T-cell (primary cell): ENCODE data around the gene CFAP54. TPM values are rescaled to one million over a fixed set of nuclear protein-coding genes. Genes with fewer than 3 reads are reported as not detected.

ENCODE experiments used
- ATAC-seq, 4 experiments: fragments of 200-7000 bp in 3 of 4; fragments of 150-1000 bp in 1 of 4; cut with Tn5 transposase; replicated peaks in 1 of 4; 1 replicate in 3 of 4; 2 replicates in 1 of 4; pipeline ENCODE4 v1.10.0; 2021; ENCODE audit warnings: moderate library complexity in 3 of 4, mild to moderate bottlenecking in 2 of 4, moderate number of reproducible peaks in 1 of 4
- CTCF ChIA-PET, 2 donors: fragments of 300-600 bp; sonication (Branson Sonifier 250); formaldehyde crosslinking; loops; one replicate each; lab custom pipeline; 2022; ENCODE audit warnings: antibody characterized with exemption in 2 of 2; lab: Charles Lee
- POLR2A ChIA-PET, 2 donors: fragments of 300-600 bp; sonication (Branson Sonifier 250); formaldehyde crosslinking; loops; one replicate each; lab custom pipeline; 2022; ENCODE audit warnings: antibody characterized with exemption in 2 of 2; lab: Charles Lee
- DNase-seq, 35 experiments: peaks; one replicate each; pipeline versions ENCODE4 v3.0.0 to v3.0.0-alpha.2; 2013 to 2023
- H3K27ac ChIP-seq: one replicate; pipeline ENCODE4 v1.5.1; 2013; ENCODE audit warnings: low read length
- H3K27me3 ChIP-seq, 2 experiments: replicated peaks in 1 of 2; 1 replicate in 1 of 2; 2 replicates in 1 of 2; pipeline versions ENCODE4 v1.6.1 to v1.7.0; 2013; ENCODE audit warnings: low read length in 1 of 2, mixed read lengths in 1 of 2; ENCODE audit not compliant: control insufficient read depth in 2 of 2, insufficient read depth in 2 of 2; ENCODE audit errors: extremely low read depth in 1 of 2
- H3K36me3 ChIP-seq, 2 donors: 1 replicate in 1 of 2; 2 replicates in 1 of 2; pipeline versions ENCODE4 v1.6.1 to v1.7.0; 2013; ENCODE audit warnings: low read length in 1 of 2; ENCODE audit not compliant: control insufficient read depth in 2 of 2, insufficient read depth in 1 of 2; ENCODE audit errors: extremely low read depth in 1 of 2
- H3K4me1 ChIP-seq, 2 experiments: 1 replicate in 1 of 2; 2 replicates in 1 of 2; pipeline versions ENCODE4 v1.6.1 to v1.7.0; 2013; ENCODE audit warnings: low read length in 2 of 2, mixed read lengths in 1 of 2; ENCODE audit not compliant: insufficient read depth in 2 of 2, control insufficient read depth in 1 of 2; ENCODE audit errors: extremely low read depth in 1 of 2
- H3K4me3 ChIP-seq, 2 donors: 1 replicate in 1 of 2; 2 replicates in 1 of 2; pipeline versions ENCODE4 v1.5.1 to v1.7.0; 2013; ENCODE audit warnings: mild to moderate bottlenecking in 2 of 2, low read length in 1 of 2, moderate library complexity in 1 of 2; ENCODE audit not compliant: control insufficient read depth in 1 of 2; ENCODE audit errors: extremely low read depth in 1 of 2
- H3K9me3 ChIP-seq: 2 replicates; pipeline ENCODE4 v1.7.0; 2013
- H3K27ac Mint-ChIP-seq, 2 donors: one replicate each; pipeline ENCODE4 v1.8.0; 2020 to 2021; ENCODE audit warnings: mild to moderate bottlenecking in 2 of 2, mixed read lengths in 2 of 2
- H3K27me3 Mint-ChIP-seq, 2 donors: one replicate each; pipeline ENCODE4 v1.8.0; 2021 to 2022; ENCODE audit warnings: mixed read lengths in 2 of 2
- H3K36me3 Mint-ChIP-seq: one replicate; pipeline ENCODE4 v1.8.0; 2021; ENCODE audit warnings: mixed read lengths
- H3K4me1 Mint-ChIP-seq, 3 donors: one replicate each; pipeline ENCODE4 v1.8.0; 2020 to 2022; ENCODE audit warnings: mixed read lengths in 3 of 3, mild to moderate bottlenecking in 1 of 3
- H3K4me3 Mint-ChIP-seq, 3 donors: one replicate each; pipeline ENCODE4 v1.8.0; 2020 to 2022; ENCODE audit warnings: mild to moderate bottlenecking in 3 of 3, mixed read lengths in 3 of 3, moderate library complexity in 3 of 3
- H3K9me3 Mint-ChIP-seq, 3 donors: one replicate each; pipeline ENCODE4 v1.8.0; 2020 to 2022; ENCODE audit warnings: mixed read lengths in 3 of 3
- WGBS: methylation state at CpG from one replicate; pipeline ENCODE4 v1.1.5; 2013; ENCODE audit warnings: missing lambda C conversion rate; ENCODE audit not compliant: insufficient coverage; 5-methylcytosine and 5-hydroxymethylcytosine counted together
- total RNA-seq, 35 experiments: library from RNA in 6 of 35; stranded (reverse) in 6 of 35; fragments of 120-200 nt in 1 of 35; gene quantifications; one replicate each; pipeline versions ENCODE4 v1.2.1 to v1.2.4 and lab custom pipeline; 2013 to 2026

CFAP54 gene
- total RNA-seq, 5 donors from 2014 or later (not counting 1 experiment from before 2014, with no cell fraction given), result 0.47 to 0.95 (median 0.90) TPM

DNA sequence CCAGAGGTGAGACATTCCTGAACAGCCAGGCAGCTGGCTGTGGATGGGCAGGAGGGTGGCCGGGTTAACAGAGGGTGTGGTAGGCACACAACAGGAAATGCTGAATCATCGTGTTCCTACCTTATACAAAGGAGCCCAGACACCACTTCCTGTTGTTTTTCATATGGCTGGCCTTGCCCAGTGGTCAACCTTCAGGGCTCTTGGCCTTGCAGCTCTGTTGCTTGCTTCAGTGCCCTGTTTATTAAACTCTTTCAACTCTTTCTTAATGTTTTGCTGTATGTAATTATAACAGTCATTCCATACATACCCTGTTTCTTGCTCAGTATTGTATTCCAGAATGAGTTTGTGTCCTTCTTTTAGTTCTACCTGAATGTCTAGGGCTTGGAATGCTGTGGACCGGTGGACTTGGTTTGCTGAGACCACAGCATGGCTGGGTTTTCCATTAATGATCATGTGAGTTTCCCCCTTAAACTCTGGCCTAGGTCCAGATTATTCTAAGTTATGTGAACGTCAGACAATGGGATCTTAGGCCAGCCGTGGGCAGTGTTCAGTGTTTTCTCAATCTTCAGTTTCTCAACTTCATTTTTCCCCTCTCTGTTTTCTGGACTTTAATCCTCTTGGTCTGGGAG is 11.9 kb downstream of the CFAP54 start:
- POLR2A ChIA-PET, result interaction anchor here in 1 of 2 donors (0.9 to 1.1 kb wide), 3 partner anchors 12 to 102 kb away, joined by 3 to 5 read pairs (median 4); partner anchors contain the start of gene CFAP54
- Mint-ChIP-seq H3K36me3 (no peaks in the 10 kb centered on the region), H3K27me3 (no peaks in the 10 kb centered on the region), H3K4me3 (peak overlapping the region; percentile 26 to 46 (median 43)), H3K4me1 (peaks cover 45 to 58% (median 52%) of the 10 kb centered on the region in 3 donors), H3K9me3 (no peaks in the 10 kb centered on the region), H3K27ac (peak overlapping the region; percentile 95 to 98)
- H3K9me3 ChIP-seq, result no peaks in the 10 kb centered on the region
- peak in 14 of 35 experiments; percentile 4 to 65 (median 18) for DNase-seq
- peaks cover 16 to 21% of the 10 kb centered on the region in 2 experiments for H3K4me1 ChIP-seq
- ATAC-seq, result peak; percentile 67 to 93 (median 86)
- no peak overlapping the region for H3K4me3 ChIP-seq
- H3K27ac ChIP-seq, result peak overlapping the region; percentile 80
- no peaks in the 10 kb centered on the region for H3K27me3 ChIP-seq
- 22% methylated on average over 3 of the region's 5 CpGs for WGBS
- CTCF ChIA-PET, result interaction anchor here (0.6 to 1.7 kb wide), 4 partner anchors 14 to 422 kb away, joined by 3 to 5 read pairs (median 4); no protein-coding TSS in a partner anchor
- H3K36me3 ChIP-seq, result no peaks in the 10 kb centered on the region

DNA sequence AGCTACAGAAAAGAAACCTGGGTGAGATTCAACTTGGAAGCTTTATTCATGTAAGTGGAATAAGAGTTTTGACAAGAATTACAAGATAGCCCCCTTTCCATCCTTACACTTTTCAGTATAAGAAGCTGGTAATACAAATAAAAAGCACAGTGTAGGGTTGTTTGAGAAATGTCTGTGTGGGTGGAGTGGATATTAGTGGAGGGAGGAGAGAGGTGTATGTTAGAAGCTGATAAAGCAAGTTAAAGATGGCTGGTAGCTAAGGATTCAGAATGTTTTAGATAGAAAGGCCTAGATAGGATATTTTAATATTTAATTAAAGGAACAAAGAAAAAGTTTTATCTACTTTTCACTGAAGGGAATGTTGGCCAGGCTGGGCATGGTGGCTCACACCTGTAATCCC is 12.5 kb downstream of the CFAP54 start:
- Mint-ChIP-seq H3K27ac (peak overlapping the region; percentile 95 to 98), H3K4me3 (peak overlapping the region in 1 of 3 donors; percentile 43), H3K4me1 (peaks cover 39 to 51% (median 49%) of the 10 kb centered on the region in 3 donors), H3K27me3 (no peaks in the 10 kb centered on the region), H3K9me3 (no peaks in the 10 kb centered on the region), H3K36me3 (no peaks in the 10 kb centered on the region)
- ATAC-seq (no peak), DNase-seq (no peak)
- CTCF ChIA-PET, result interaction anchor here (0.6 to 1.7 kb wide), 4 partner anchors 15 to 423 kb away, joined by 3 to 5 read pairs (median 4); no protein-coding TSS in a partner anchor
- Histone ChIP-seq H3K27ac (peak overlapping the region; percentile 80), H3K27me3 (no peaks in the 10 kb centered on the region), H3K4me1 (peaks cover 16 to 20% of the 10 kb centered on the region in 2 experiments), H3K4me3 (no peak overlapping the region), H3K36me3 (no peaks in the 10 kb centered on the region), H3K9me3 (no peaks in the 10 kb centered on the region)
- POLR2A ChIA-PET, result interaction anchor here in 1 of 2 donors (0.9 to 1.1 kb wide), 3 partner anchors 12 to 103 kb away, joined by 3 to 5 read pairs (median 4); partner anchors contain the start of gene CFAP54

DNA sequence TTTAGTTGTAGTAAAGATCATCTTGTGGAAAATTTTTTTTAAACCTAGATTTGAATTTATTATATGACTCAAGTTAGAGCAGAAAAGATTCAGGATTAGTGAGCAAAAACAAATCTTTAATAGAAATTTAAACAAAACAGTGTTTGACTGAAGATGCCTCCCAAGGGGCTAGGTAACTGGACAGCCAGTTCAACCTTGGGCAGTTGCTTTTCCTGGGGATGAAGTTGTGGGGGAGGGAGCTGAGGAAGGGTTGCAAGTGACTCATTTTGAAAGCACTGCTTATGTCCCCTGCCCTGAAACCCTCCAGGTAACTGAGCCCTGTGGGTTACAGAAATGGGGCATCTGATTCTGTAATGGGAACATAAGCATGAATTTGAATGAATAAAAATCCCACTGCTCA is 13.1 kb downstream of the CFAP54 start:
- Mint-ChIP-seq H3K4me3 (peak overlapping the region in 1 of 3 donors; percentile 13), H3K4me1 (peaks cover 39 to 47% (median 44%) of the 10 kb centered on the region in 3 donors), H3K9me3 (no peaks in the 10 kb centered on the region), H3K36me3 (no peaks in the 10 kb centered on the region), H3K27ac (peak overlapping the region; percentile 92 to 93), H3K27me3 (no peaks in the 10 kb centered on the region)
- Histone ChIP-seq H3K4me1 (peaks cover 16 to 20% of the 10 kb centered on the region in 2 experiments), H3K9me3 (no peaks in the 10 kb centered on the region), H3K4me3 (no peak overlapping the region), H3K36me3 (no peaks in the 10 kb centered on the region), H3K27ac (peak overlapping the region; percentile 80), H3K27me3 (no peaks in the 10 kb centered on the region)
- DNase-seq (peak in 1 of 35 experiments; percentile 22), ATAC-seq (no peak)
- ChIA-PET POLR2A (interaction anchor here in 1 of 2 donors (0.9 to 1.1 kb wide), 3 partner anchors 13 to 103 kb away, joined by 3 to 5 read pairs (median 4); partner anchors contain the start of gene CFAP54), CTCF (interaction anchor here in 1 of 2 donors (0.9 to 2.1 kb wide), 5 partner anchors 9 to 103 kb away, joined by 3 to 9 read pairs (median 4); no protein-coding TSS in a partner anchor)

DNA sequence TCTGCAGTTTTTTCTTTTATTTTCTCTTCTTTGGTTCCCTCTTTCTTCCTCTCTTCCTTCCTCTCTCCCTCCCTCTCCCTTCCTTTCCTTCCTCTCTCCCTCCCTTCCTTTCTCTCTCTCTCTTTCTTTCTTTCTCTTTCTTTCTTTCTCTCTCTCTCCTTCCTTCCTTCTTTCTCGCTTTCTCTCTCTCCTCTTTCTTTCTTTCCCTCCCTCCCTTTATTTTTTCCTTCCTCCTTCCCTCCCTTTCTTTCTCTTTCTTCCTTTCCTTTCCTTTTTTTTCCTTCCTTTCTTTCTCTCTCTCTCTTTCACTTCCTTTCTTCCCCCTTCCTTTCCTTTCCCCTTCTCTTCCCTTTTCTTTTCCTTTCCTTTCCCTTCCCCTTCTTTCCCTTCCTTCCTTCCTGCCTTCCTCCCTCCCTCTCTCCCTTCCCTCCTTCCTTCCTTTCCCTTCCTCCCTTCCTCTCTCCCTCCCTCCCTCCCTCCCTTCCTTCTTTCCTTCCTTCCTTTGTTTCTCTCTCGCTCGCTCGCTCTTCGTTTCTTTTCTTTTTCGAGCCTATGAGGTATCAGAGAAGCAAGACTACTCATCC is 13.7 kb downstream of the CFAP54 start:
- peak overlapping the region in 1 of 3 donors; percentile 30 for H3K4me3 Mint-ChIP-seq
- Histone ChIP-seq H3K9me3 (no peaks in the 10 kb centered on the region), H3K36me3 (no peaks in the 10 kb centered on the region), H3K27me3 (no peaks in the 10 kb centered on the region), H3K4me3 (no peak overlapping the region), H3K4me1 (peaks cover 16 to 20% of the 10 kb centered on the region in 2 experiments), H3K27ac (peak overlapping the region; percentile 80)
- no peaks in the 10 kb centered on the region for H3K36me3 Mint-ChIP-seq
- H3K27me3 Mint-ChIP-seq, result no peaks in the 10 kb centered on the region
- peaks cover 35 to 42% (median 40%) of the 10 kb centered on the region in 3 donors for H3K4me1 Mint-ChIP-seq
- peak overlapping the region; percentile 92 to 93 for H3K27ac Mint-ChIP-seq
- WGBS, result 81% methylated on average over 1 of the region's 6 CpGs
- ATAC-seq (no peak), DNase-seq (no peak)
- ChIA-PET POLR2A (no interaction called here), CTCF (interaction anchor here in 1 of 2 donors (0.5 to 2.1 kb wide), 3 partner anchors 10 to 490 kb away, joined by 3 to 9 read pairs (median 4); no protein-coding TSS in a partner anchor)
- no peaks in the 10 kb centered on the region for H3K9me3 Mint-ChIP-seq

DNA sequence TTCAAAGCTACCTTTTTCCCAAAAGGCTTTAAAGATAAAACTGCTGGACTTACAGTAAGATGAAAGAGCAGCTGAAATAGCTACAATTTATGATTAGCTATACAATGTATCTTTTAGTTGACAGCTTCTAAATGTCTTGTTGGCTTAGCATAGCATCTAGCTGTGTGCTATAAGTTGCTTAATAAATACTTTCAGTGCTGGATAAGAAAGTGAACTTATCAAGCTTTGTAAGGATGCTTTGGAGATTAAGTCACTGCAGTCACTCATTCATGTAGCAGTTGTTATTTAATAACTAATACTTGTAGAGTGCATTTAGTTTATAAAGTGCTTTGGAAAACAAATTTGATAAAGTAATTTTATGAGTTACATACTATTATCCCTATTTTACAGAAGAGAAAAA is 14.6 kb downstream of the CFAP54 start:
- no peaks in the 10 kb centered on the region for H3K36me3 ChIP-seq
- H3K36me3 Mint-ChIP-seq, result no peaks in the 10 kb centered on the region
- ATAC-seq (no peak), DNase-seq (no peak)
- H3K27ac ChIP-seq, result no peak overlapping the region
- H3K9me3 Mint-ChIP-seq, result no peaks in the 10 kb centered on the region
- H3K9me3 ChIP-seq, result no peaks in the 10 kb centered on the region
- no peak overlapping the region for H3K4me3 Mint-ChIP-seq
- peaks cover 16 to 20% of the 10 kb centered on the region in 2 experiments for H3K4me1 ChIP-seq
- H3K27me3 ChIP-seq, result no peaks in the 10 kb centered on the region
- peaks cover 33 to 40% (median 39%) of the 10 kb centered on the region in 3 donors for H3K4me1 Mint-ChIP-seq
- ChIA-PET CTCF (interaction anchor here (0.5 to 2.1 kb wide), 7 partner anchors 11 to 517 kb away, joined by 3 to 9 read pairs (median 4); no protein-coding TSS in a partner anchor), POLR2A (interaction anchor here (0.5 to 0.6 kb wide), 6 partner anchors 15 to 574 kb away, joined by 3 to 7 read pairs (median 4); no protein-coding TSS in a partner anchor)
- H3K27ac Mint-ChIP-seq, result no peak overlapping the region
- H3K27me3 Mint-ChIP-seq, result no peaks in the 10 kb centered on the region
- no peak overlapping the region for H3K4me3 ChIP-seq

DNA sequence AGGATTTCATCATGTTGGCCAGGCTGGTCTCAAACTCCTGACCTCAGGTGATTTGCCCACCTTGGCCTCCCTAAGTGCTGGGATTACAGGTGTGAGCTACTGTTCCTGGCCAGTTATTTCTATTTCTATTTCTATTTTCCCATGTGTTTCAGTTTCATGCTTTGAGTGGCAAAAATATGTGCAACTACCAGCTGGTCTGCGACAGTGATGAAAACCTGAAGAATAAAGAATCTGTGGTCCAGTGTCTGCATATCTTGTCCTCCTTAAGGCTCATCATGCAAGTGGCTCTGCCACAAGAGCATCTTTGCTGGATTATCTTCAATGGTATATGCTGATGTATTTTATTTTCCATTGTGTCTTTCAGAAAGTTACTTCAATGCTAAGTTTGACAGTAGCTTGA is 17.4 kb downstream of the CFAP54 start:
- no peaks in the 10 kb centered on the region for H3K9me3 Mint-ChIP-seq
- ChIA-PET POLR2A (interaction anchor here in 1 of 2 donors (0.5 to 0.7 kb wide), 2 partner anchors 153 to 405 kb away, joined by 4 to 7 read pairs; no protein-coding TSS in a partner anchor), CTCF (interaction anchor here (0.6 to 2.4 kb wide), 3 partner anchors 10 to 21 kb away, joined by 3 to 7 read pairs (median 4); no protein-coding TSS in a partner anchor)
- Histone ChIP-seq H3K9me3 (no peaks in the 10 kb centered on the region), H3K4me3 (no peak overlapping the region), H3K27ac (no peak overlapping the region), H3K4me1 (peaks cover 6 to 9% of the 10 kb centered on the region in 2 experiments), H3K36me3 (no peaks in the 10 kb centered on the region), H3K27me3 (no peaks in the 10 kb centered on the region)
- ATAC-seq (no peak), DNase-seq (no peak)
- no peak overlapping the region for H3K27ac Mint-ChIP-seq
- H3K4me3 Mint-ChIP-seq, result no peak overlapping the region
- WGBS, result 86% methylated on average over 1 of the region's 1 CpG
- peaks cover 13 to 18% (median 17%) of the 10 kb centered on the region in 3 donors for H3K4me1 Mint-ChIP-seq
- H3K36me3 Mint-ChIP-seq, result no peaks in the 10 kb centered on the region
- H3K27me3 Mint-ChIP-seq, result no peaks in the 10 kb centered on the region
